Activated CD4-positive, alpha-beta T cell treated with anti-CD3 and anti-CD28 coated beads for 1 hour (primary cell): Measurements from ENCODE around the gene BSDC1.

Source experiments
- DNase-seq: peaks from one replicate; pipeline ENCODE4 v3.0.0-alpha.2; 2020

The BSDC1 gene

GRCh38 chr1:32335535-32335789, 58.8 kb downstream of the BSDC1 start:
- no peak for DNase-seq

GRCh38 chr1:32334864-32335534, 59.2 kb downstream of the BSDC1 start:
- peak; percentile 57 for DNase-seq

- DNase-seq: no peak
Observed at GRCh38 chr1:32334274-32334861, 59.9 kb downstream of the BSDC1 start.

- no peak for DNase-seq
Observed at GRCh38 chr1:32333251-32333963, 60.8 kb downstream of the BSDC1 start.

GRCh38 chr1:32332290-32333079, 61.8 kb downstream of the BSDC1 start:
- DNase-seq: no peak

GRCh38 chr1:32331549-32331948, 62.7 kb downstream of the BSDC1 start:
- DNase-seq: no peak

GRCh38 chr1:32330558-32331151, 63.6 kb downstream of the BSDC1 start:
- no peak for DNase-seq

GRCh38 chr1:32329931-32330466, 64.2 kb downstream of the BSDC1 start:
- DNase-seq: no peak

- no peak for DNase-seq
Observed at GRCh38 chr1:32327204-32327603, 67.0 kb downstream of the BSDC1 start.

- DNase-seq: no peak
Observed at GRCh38 chr1:32321712-32322291, 72.4 kb downstream of the BSDC1 start.

GRCh38 chr1:32318127-32318869, 75.9 kb downstream of the BSDC1 start:
- DNase-seq: no peak

- no peak for DNase-seq
Observed at GRCh38 chr1:32316903-32317277, 77.4 kb downstream of the BSDC1 start.
